Measurements from ENCODE around the gene NUDT17.
"Not testable (repeated sequence)": the region's sequence is repeated elsewhere in the genome, so short reads cannot be mapped to it uniquely, and the experiment has no call there.

The NUDT17 gene

GRCh38 chr1:145824499-145824842 is 21.0 kb upstream of the NUDT17 start:
- DNase-seq (ENCODE audit: low spot score in 2 of 2): no peak
- no peak for ATAC-seq (replicated peaks; ENCODE audit: extremely low read depth, poor library complexity, severe bottlenecking)
- no peaks in the 10 kb centered on the region for H3K27me3 Mint-ChIP-seq
- H3K27ac Mint-ChIP-seq (ENCODE audit: low read depth): peak overlapping the region; percentile 95
- no peaks in the 10 kb centered on the region for H3K9me3 Mint-ChIP-seq
- peak overlapping the region; percentile 98 for H3K4me3 Mint-ChIP-seq
- H3K4me1 Mint-ChIP-seq: peaks cover 29% of the 10 kb centered on the region
- peaks cover 41% of the 10 kb centered on the region for H3K36me3 Mint-ChIP-seq (ENCODE audit: insufficient read depth)

GRCh38 chr1:145826030-145826429 is 19.4 kb upstream of the NUDT17 start:
- H3K36me3 Mint-ChIP-seq (ENCODE audit: insufficient read depth): peaks cover 52% of the 10 kb centered on the region
- peaks cover 29% of the 10 kb centered on the region for H3K4me1 Mint-ChIP-seq
- ATAC-seq (replicated peaks; ENCODE audit: extremely low read depth, poor library complexity, severe bottlenecking): no peak
- H3K4me3 Mint-ChIP-seq: peak overlapping the region; percentile 98
- H3K9me3 Mint-ChIP-seq: no peaks in the 10 kb centered on the region
- no peak for DNase-seq (ENCODE audit: low spot score in 2 of 2)
- no peaks in the 10 kb centered on the region for H3K27me3 Mint-ChIP-seq
- no peak overlapping the region for H3K27ac Mint-ChIP-seq (ENCODE audit: low read depth)

- Mint-ChIP-seq H3K36me3 (ENCODE audit: insufficient read depth) (peaks cover 64% of the 10 kb centered on the region), H3K4me1 (peaks cover 29% of the 10 kb centered on the region), H3K9me3 (no peaks in the 10 kb centered on the region), H3K27me3 (no peaks in the 10 kb centered on the region), H3K27ac (ENCODE audit: low read depth) (peak overlapping the region; percentile 75), H3K4me3 (no peak overlapping the region)
- DNase-seq (ENCODE audit: low spot score in 2 of 2): no peak
- ATAC-seq (replicated peaks; ENCODE audit: extremely low read depth, poor library complexity, severe bottlenecking): no peak
Measured at GRCh38 chr1:145827966-145828365, 17.5 kb upstream of the NUDT17 start.

- Mint-ChIP-seq H3K27ac (ENCODE audit: low read depth) (peak overlapping the region; percentile 75), H3K4me1 (peaks cover 29% of the 10 kb centered on the region), H3K9me3 (no peaks in the 10 kb centered on the region), H3K27me3 (no peaks in the 10 kb centered on the region), H3K4me3 (no peak overlapping the region), H3K36me3 (ENCODE audit: insufficient read depth) (peaks cover 67% of the 10 kb centered on the region)
- DNase-seq (ENCODE audit: low spot score in 2 of 2): no peak
- ATAC-seq (replicated peaks; ENCODE audit: extremely low read depth, poor library complexity, severe bottlenecking): no peak
Measured at GRCh38 chr1:145828367-145829026, 16.9 kb upstream of the NUDT17 start.

- not testable (repeated sequence) for H3K9me3 Mint-ChIP-seq; H3K27ac Mint-ChIP-seq (ENCODE audit: low read depth); H3K27me3 Mint-ChIP-seq; ATAC-seq (replicated peaks; ENCODE audit: extremely low read depth, poor library complexity, severe bottlenecking); DNase-seq (ENCODE audit: low spot score in 2 of 2); H3K4me3 Mint-ChIP-seq
- Mint-ChIP-seq H3K36me3 (ENCODE audit: insufficient read depth) (peaks cover 80% of the 10 kb centered on the region), H3K4me1 (peaks cover 17% of the 10 kb centered on the region)
Measured at GRCh38 chr1:145830810-145831209, 14.6 kb upstream of the NUDT17 start.

GRCh38 chr1:145837656-145838055 is 7.8 kb upstream of the NUDT17 start:
- H3K27me3 Mint-ChIP-seq: no peaks in the 10 kb centered on the region
- ATAC-seq (replicated peaks; ENCODE audit: extremely low read depth, poor library complexity, severe bottlenecking) (no peak), DNase-seq (ENCODE audit: low spot score in 2 of 2) (no peak)
- peaks cover 72% of the 10 kb centered on the region for H3K36me3 Mint-ChIP-seq (ENCODE audit: insufficient read depth)
- H3K4me1 Mint-ChIP-seq: no peaks in the 10 kb centered on the region
- no peaks in the 10 kb centered on the region for H3K9me3 Mint-ChIP-seq
- H3K4me3 Mint-ChIP-seq: no peak overlapping the region
- no peak overlapping the region for H3K27ac Mint-ChIP-seq (ENCODE audit: low read depth)

GRCh38 chr1:145843031-145843430 is 2.4 kb upstream of the NUDT17 start:
- DNase-seq (ENCODE audit: low spot score in 2 of 2) (no peak), ATAC-seq (replicated peaks; ENCODE audit: extremely low read depth, poor library complexity, severe bottlenecking) (no peak)
- H3K27ac Mint-ChIP-seq (ENCODE audit: low read depth): no peak overlapping the region
- H3K36me3 Mint-ChIP-seq (ENCODE audit: insufficient read depth): peaks cover 33% of the 10 kb centered on the region
- H3K27me3 Mint-ChIP-seq: no peaks in the 10 kb centered on the region
- no peaks in the 10 kb centered on the region for H3K9me3 Mint-ChIP-seq
- no peak overlapping the region for H3K4me3 Mint-ChIP-seq
- H3K4me1 Mint-ChIP-seq: peaks cover 6% of the 10 kb centered on the region

GRCh38 chr1:145845144-145845513 is 301 bp upstream of the NUDT17 start:
- ATAC-seq (replicated peaks; ENCODE audit: extremely low read depth, poor library complexity, severe bottlenecking) (peak; percentile 67), DNase-seq (ENCODE audit: low spot score in 2 of 2) (no peak)

GRCh38 chr1:145846201-145846612 is 777 bp downstream of the NUDT17 start:
- Mint-ChIP-seq H3K36me3 (ENCODE audit: insufficient read depth) (peaks cover 18% of the 10 kb centered on the region), H3K27ac (ENCODE audit: low read depth) (no peak overlapping the region), H3K4me3 (no peak overlapping the region), H3K4me1 (peaks cover 6% of the 10 kb centered on the region), H3K27me3 (no peaks in the 10 kb centered on the region), H3K9me3 (no peaks in the 10 kb centered on the region)
- DNase-seq (ENCODE audit: low spot score in 2 of 2) (no peak), ATAC-seq (replicated peaks; ENCODE audit: extremely low read depth, poor library complexity, severe bottlenecking) (peak; percentile 48)

More at GRCh38 chr1:145845144-145845513, 301 bp upstream of the NUDT17 start:
- no peaks in the 10 kb centered on the region for H3K9me3 Mint-ChIP-seq
- no peaks in the 10 kb centered on the region for H3K27me3 Mint-ChIP-seq
- H3K4me3 Mint-ChIP-seq: no peak overlapping the region
- peaks cover 6% of the 10 kb centered on the region for H3K4me1 Mint-ChIP-seq
- H3K36me3 Mint-ChIP-seq (ENCODE audit: insufficient read depth): peaks cover 22% of the 10 kb centered on the region
- H3K27ac Mint-ChIP-seq (ENCODE audit: low read depth): no peak overlapping the region

- no peaks in the 10 kb centered on the region for H3K27me3 Mint-ChIP-seq
- no peak overlapping the region for H3K4me3 Mint-ChIP-seq
- H3K36me3 Mint-ChIP-seq (ENCODE audit: insufficient read depth): peaks cover 12% of the 10 kb centered on the region
- ATAC-seq (replicated peaks; ENCODE audit: extremely low read depth, poor library complexity, severe bottlenecking) (no peak), DNase-seq (ENCODE audit: low spot score in 2 of 2) (no peak)
- no peak overlapping the region for H3K27ac Mint-ChIP-seq (ENCODE audit: low read depth)
- H3K4me1 Mint-ChIP-seq: peaks cover 11% of the 10 kb centered on the region
- H3K9me3 Mint-ChIP-seq: no peaks in the 10 kb centered on the region
Measured at GRCh38 chr1:145847827-145848226, 2.4 kb downstream of the NUDT17 start.

- H3K4me1 Mint-ChIP-seq: peaks cover 11% of the 10 kb centered on the region
Measured at GRCh38 chr1:145849356-145850160, 4.1 kb downstream of the NUDT17 start.

GRCh38 chr1:145855426-145855948 is 10.1 kb downstream of the NUDT17 start:
- peaks cover 27% of the 10 kb centered on the region for H3K4me1 Mint-ChIP-seq
- no peaks in the 10 kb centered on the region for H3K9me3 Mint-ChIP-seq
- no peaks in the 10 kb centered on the region for H3K27me3 Mint-ChIP-seq
- H3K36me3 Mint-ChIP-seq (ENCODE audit: insufficient read depth): peaks cover 25% of the 10 kb centered on the region
- H3K4me3 Mint-ChIP-seq: no peak overlapping the region
- DNase-seq (ENCODE audit: low spot score in 2 of 2) (no peak), ATAC-seq (replicated peaks; ENCODE audit: extremely low read depth, poor library complexity, severe bottlenecking) (no peak)
- H3K27ac Mint-ChIP-seq (ENCODE audit: low read depth): no peak overlapping the region

More at GRCh38 chr1:145849356-145850160, 4.1 kb downstream of the NUDT17 start:
- no peak for ATAC-seq (replicated peaks; ENCODE audit: extremely low read depth, poor library complexity, severe bottlenecking)
- DNase-seq (ENCODE audit: low spot score in 2 of 2): no peak
- no peak overlapping the region for H3K4me3 Mint-ChIP-seq
- no peaks in the 10 kb centered on the region for H3K27me3 Mint-ChIP-seq
- no peaks in the 10 kb centered on the region for H3K9me3 Mint-ChIP-seq
- no peak overlapping the region for H3K27ac Mint-ChIP-seq (ENCODE audit: low read depth)
- H3K36me3 Mint-ChIP-seq (ENCODE audit: insufficient read depth): peaks cover 18% of the 10 kb centered on the region

- Mint-ChIP-seq H3K27me3 (no peaks in the 10 kb centered on the region), H3K4me3 (no peak overlapping the region), H3K9me3 (no peaks in the 10 kb centered on the region), H3K36me3 (ENCODE audit: insufficient read depth) (peaks cover 19% of the 10 kb centered on the region), H3K4me1 (peaks cover 24% of the 10 kb centered on the region), H3K27ac (ENCODE audit: low read depth) (no peak overlapping the region)
- ATAC-seq (replicated peaks; ENCODE audit: extremely low read depth, poor library complexity, severe bottlenecking) (no peak), DNase-seq (ENCODE audit: low spot score in 2 of 2) (no peak)
Measured at GRCh38 chr1:145857170-145857569, 11.7 kb downstream of the NUDT17 start.

Data from central memory CD8-positive, alpha-beta T cell (primary cell).